ENCODE data around the gene GPC1.

GPC1 gene

DNA sequence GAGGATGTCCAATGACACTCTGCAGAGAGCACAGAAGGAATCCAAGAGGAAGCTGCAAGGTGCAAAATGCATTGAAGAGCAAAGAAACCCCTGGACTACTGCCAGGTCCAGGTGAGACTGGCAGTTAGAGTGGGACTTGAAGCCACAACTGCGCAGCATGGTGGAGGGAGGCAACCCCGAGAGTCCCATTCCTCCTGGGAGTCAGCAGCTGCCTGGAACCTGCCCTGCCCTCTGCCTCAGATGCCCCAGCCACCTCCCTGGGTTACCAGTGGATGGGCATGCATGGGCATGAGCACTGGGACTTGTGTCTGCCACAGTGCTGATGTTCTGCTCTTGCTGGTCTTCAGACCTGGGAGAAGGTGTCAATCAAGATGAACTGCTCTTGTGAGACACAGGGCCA is 79.2 kb downstream of the GPC1 start:
- TF ChIP-seq, protein P1, sequence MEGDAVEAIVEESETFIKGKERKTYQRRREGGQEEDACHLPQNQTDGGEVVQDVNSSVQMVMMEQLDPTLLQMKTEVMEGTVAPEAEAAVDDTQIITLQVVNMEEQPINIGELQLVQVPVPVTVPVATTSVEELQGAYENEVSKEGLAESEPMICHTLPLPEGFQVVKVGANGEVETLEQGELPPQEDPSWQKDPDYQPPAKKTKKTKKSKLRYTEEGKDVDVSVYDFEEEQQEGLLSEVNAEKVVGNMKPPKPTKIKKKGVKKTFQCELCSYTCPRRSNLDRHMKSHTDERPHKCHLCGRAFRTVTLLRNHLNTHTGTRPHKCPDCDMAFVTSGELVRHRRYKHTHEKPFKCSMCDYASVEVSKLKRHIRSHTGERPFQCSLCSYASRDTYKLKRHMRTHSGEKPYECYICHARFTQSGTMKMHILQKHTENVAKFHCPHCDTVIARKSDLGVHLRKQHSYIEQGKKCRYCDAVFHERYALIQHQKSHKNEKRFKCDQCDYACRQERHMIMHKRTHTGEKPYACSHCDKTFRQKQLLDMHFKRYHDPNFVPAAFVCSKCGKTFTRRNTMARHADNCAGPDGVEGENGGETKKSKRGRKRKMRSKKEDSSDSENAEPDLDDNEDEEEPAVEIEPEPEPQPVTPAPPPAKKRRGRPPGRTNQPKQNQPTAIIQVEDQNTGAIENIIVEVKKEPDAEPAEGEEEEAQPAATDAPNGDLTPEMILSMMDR (IDR thresholded peaks at IDR 0.05; ENCODE audit: low read depth, low read length, missing control alignments): no peak
- H3K4me3 ChIP-seq (ENCODE audit: low read depth, low read length): no peak overlapping the region
- DNase-seq (ENCODE audit: low read depth): no peak

DNA sequence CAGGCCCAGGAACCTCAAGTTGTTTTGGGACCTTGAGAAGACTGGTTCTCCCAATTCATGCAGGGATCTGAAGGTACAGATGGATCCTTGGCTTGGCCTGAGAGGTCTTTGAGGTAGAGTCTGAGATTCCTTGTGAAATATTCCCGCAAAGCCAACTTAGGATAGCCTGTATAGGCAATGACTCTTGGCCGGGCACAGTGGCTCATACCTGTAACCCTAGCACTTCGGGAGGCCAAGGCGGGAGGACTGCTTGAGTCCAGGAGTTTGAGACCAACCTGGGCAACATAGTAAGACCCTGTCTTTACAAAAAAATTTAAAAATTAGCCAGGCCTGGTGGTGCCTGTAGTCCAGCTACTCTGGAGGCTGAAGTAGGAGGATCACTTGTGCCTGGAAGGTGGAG is 81.9 kb downstream of the GPC1 start:
- TF ChIP-seq, protein P1 (IDR thresholded peaks at IDR 0.05; ENCODE audit: low read depth, low read length, missing control alignments): no peak
- no peak overlapping the region for H3K4me3 ChIP-seq (ENCODE audit: low read depth, low read length)

More for the DNA sequence above, 81.9 kb downstream of the GPC1 start:
- no peak for DNase-seq (ENCODE audit: low read depth)

All from GM12864 (cell line).